Activated T-cell treated with anti-CD3 and anti-CD28 coated beads, Interleukin-2, amount 50 U/mL, for 48 hours (primary cell): Measurements from ENCODE around the gene ANKRD1.
A peak's percentile ranks its signal among the peaks of the same experiment; 100 is the strongest.
"Not testable (repeated sequence)": the region's sequence is repeated elsewhere in the genome, so short reads cannot be mapped to it uniquely, and the experiment has no call there.

Source experiments
- DNase-seq, 2 experiments: peaks; one replicate each; pipeline ENCODE4 v3.0.0-alpha.2; 2020

Gene ANKRD1

GRCh38 chr10:90911133-90912051 lies 9.5 kb downstream of the ANKRD1 start:
- DNase-seq, result peak; percentile 52 to 53

- no peak for DNase-seq
Observed at GRCh38 chr10:90906596-90906995, 14.3 kb downstream of the ANKRD1 start.

DNA sequence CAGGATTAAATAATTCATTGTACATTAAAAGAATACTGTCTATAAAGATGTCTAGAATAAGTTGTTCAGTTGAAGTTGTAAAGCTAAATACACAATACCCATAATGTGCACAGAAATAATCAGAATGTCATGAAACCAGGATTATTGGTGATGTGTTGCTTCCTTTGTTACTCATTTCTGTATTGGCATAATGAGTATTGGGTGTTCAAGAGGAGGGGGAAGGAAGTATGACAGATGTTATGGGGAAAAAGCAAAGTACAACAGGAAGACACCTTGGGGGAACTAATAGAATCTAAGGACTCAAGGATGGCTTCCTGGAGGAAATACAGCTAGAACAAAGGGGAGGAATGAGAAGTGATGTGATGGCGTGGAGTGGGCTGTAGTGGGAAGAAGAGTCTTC lies 15.0 kb downstream of the ANKRD1 start:
- DNase-seq, result no peak

DNA sequence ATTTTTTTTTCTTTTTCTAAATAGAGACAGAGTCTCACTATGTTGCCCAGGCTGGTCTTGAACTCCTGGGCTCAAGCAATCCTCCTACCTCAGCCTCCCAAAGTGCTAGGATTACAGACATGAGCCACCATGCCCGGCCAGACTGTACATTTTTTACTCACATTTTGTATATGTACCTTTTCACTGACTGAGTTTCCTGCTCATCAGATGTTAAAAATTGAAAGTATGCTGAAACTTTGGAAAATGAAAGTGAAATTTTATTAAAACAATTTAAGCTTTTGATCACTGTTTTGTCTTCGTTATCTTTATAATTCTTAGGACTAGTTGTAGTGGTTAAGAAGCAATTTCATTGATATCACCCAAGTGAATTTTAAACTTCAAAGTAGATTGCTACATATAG lies 24.0 kb downstream of the ANKRD1 start:
- not testable (repeated sequence) for DNase-seq

DNA sequence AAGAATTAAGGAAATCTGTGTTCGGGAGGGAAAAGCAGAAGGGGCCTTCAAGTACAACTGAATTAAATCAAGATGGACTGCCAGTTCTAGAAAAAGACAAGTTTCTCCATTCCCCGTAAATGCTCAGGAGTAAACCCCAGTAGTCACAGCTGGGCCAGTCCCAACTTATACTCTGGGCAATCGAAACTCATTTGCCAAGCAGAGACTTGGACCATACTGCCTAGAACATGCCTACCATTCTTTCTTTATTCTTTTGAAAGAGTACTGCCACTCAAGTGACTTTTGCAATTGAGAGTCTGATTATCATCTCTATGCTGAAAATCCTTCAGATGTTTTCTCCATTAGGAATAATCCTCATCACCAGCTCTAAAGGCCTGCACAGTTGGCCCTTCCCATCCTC lies 27.7 kb downstream of the ANKRD1 start:
- DNase-seq, result no peak

DNA sequence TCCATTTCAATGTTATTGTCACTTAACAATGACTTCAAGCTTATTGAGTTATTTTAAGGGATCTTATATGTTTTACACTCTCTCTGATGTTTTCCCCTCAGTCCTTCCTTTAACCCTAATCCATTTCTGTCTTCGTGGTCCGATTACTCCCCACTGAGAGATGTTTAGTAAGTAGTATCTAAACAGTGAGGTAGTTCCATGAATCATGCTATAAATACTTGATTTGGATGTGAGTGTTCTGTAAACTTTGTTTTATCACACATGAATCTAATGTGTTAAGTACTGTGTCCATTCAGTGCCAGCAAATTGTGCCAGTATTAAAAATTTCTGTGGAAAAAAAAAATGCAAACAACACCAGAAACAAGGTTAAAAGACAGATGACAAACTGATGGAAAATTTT lies 30.5 kb downstream of the ANKRD1 start:
- DNase-seq, result no peak

DNA sequence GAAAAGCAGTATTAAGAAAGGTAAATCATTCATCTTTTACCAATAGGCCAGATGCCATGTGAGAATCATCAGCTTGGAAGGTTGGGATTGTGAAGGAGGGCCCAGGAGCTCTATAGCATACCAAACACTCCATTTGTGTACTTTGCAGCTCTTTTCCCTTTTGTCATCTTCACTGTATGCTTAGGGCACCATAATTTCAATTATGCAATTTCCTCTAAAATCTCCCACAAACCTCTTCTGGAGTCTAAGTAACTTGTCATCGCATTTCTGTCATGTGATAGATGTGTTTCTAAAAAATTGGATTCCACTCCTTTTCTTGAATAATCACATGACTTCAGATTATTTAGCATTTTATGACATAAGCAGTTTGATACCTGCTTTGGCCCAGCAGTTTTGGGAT lies 31.3 kb downstream of the ANKRD1 start:
- DNase-seq, result no peak

GRCh38 chr10:90888387-90888786 lies 32.5 kb downstream of the ANKRD1 start:
- DNase-seq, result no peak

DNA sequence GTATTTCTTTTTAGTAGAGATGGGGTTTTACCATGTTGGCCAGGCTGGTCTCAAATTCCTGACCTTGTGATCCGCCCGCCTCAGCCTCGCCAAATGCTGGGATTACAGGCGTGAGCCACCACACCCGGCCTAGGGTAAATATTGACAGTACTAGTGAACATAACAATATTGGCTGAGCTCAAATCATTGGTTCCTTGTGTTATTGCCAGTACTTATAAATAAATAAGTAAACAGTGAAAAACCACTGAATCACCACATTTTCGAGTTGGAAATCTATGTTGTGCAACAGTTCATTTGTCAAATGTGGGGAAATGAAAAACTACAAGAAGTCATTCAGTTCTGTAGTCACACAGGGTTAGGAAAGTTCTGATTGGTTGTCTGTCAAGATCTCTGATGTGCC lies 33.3 kb downstream of the ANKRD1 start:
- no peak for DNase-seq

DNA sequence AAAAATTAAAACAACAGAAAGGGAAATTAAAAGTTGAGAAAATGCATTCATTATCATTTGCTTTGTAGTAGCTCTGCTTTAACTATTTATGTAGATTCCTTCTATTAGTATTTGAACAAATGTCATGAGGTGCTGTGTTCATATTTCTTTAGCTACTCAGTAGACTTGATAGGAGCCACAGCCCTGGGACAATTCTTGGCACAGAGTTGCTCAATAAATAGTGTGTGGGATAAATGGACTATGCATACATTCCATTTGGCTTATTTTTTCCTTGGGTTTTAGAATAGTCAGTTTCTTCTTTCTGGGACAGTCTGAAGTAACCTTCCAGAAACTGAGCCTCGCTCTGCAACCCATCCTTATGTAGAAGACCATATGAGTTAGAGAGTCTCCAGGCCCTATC lies 35.7 kb downstream of the ANKRD1 start:
- no peak for DNase-seq

DNA sequence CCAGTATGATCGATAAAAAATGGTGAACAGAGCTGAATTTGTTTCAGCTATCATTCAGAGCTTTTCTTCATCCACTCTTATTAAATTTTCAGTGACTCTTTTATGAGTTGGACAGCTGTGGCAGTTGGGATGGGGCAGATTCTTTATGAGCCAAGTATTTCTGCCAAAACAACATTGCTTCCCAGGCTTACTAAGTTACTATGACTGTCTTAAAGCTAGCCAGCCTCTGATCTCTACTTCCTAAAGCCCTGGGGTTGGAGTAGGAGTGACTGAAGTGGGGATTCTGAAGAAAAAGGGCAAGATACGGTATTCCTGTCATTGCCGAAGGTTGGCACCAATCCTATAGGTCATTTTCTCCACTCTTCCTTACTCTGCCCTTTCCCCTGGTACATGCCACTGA lies 36.5 kb downstream of the ANKRD1 start:
- DNase-seq, result no peak

DNA sequence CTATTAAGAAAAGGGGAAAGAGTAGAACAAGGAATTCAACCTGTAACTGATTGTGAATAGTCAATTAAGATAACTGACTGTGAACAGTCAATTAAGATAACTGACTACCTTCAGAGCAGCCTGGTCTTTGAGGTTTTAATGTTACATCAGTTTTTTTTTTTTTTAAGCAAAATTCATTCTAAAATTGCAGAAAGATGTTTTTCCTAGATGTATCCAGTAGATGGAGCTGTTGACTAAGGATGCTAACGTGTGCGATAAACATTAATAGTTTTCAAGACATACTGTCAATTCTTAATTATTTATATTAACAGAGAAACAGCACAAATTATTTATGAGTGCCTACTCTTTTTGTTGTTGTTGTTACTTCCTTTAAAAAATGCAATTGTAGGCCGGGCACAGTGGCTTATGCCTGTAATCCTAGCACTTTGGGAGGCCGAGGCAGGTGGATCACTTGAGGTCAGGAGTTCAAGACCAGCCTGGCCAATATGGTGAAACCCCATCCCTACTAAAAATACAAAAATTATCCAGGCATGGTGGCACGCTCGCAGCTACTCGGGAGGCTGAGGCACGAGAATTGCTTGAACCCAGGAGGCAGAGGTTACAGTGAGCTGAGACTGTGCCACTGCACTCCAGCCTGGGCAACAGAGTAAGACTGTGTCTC lies 40.7 kb downstream of the ANKRD1 start:
- DNase-seq, result not testable (repeated sequence)

DNA sequence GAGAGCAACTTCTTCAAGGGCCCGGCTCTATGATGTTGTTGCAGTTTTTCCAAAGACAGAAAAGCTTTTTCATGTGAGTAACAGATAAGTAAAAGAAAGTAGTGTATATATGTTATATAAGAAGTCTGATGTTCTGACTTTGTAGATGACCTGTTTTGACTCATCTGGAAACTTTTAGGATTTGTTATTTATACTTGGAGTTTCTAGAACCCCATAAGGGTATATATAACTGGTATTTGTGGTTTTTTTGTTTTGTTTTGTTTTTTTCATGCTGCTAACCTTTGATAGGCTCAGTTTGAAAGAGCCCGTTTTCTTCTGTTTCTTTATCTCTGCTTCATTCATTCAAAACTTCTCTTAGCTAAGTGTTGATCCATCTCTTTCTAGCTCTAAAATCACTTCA lies 41.8 kb downstream of the ANKRD1 start:
- no peak for DNase-seq

GRCh38 chr10:90872648-90873020 lies 48.3 kb downstream of the ANKRD1 start:
- peak in 1 of 2 experiments; percentile 49 for DNase-seq

DNA sequence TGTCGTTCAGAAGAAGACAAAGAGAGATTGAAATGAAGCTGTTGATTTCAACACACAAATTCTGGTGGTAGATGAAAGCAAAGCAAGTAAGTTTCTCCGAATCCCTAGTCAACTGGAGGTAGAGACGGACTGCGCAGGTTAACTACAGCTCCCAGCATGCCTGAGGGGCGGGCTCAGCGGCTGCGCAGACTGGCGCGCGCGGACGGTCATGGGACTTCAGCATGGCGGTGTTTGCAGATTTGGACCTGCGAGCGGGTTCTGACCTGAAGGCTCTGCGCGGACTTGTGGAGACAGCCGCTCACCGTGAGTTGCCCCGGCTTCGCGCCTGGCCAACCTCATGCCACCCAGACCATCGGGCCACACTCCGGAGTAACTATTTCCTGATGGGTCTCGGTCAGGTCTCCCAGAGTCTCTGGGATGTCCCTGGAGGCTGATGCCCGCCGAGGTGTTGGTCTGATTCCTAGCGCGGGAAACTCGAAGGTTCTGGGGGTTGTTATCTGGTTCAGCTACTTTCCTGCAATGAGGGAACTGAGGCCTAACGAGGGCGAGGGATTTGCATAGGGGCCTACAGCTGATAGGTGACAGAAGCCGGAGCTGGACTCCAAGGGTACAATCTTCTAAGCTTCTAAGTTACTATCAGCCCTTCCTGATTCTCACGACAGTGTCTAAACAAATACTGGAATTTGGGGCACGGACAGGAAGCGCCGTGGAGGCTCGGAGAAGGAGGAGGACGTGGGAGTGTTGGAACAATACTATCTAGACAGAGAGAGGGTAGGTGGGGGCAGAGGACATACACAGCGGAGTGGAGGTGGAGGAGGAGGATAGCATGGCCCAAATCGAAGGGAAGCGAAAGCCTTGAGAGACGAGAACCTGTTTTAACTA lies 48.9 kb downstream of the ANKRD1 start, which contains the start of gene RPP30:
Gene RPP30, plus strand, starts transcription at position 209 of the 882 bp plus-strand sequence. Its CDS starts 13 bp downstream, at position 222.
- peak; percentile 88 to 89 for DNase-seq

- DNase-seq, result peak; percentile 45 to 52
Observed at GRCh38 chr10:90871279-90871765, 49.6 kb downstream of the ANKRD1 start.

- DNase-seq, result no peak
Observed at GRCh38 chr10:90866050-90866598, 54.8 kb downstream of the ANKRD1 start.

DNA sequence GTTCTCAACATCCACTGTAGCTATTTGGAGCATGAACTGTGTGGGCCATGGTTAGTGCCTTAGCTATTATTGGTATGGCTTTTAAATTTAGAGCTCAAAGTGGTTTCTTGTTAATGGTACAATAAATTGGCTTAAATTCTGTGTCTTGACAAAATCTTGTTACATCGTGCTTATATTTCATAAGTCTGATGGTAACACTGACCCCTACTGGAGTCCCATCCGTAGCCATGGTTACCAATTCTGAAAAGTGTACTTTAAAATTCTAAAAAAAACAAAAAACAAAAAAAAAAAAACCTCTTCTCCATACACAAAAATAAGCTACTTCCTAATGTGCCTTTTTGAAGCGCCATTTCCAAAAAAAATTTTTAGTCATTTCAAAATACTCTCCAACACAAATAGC lies 55.5 kb downstream of the ANKRD1 start:
- no peak for DNase-seq

- no peak for DNase-seq
Observed at GRCh38 chr10:90862908-90863514, 57.9 kb downstream of the ANKRD1 start.
